Measurements from ENCODE around the gene NEIL3.

DNA sequence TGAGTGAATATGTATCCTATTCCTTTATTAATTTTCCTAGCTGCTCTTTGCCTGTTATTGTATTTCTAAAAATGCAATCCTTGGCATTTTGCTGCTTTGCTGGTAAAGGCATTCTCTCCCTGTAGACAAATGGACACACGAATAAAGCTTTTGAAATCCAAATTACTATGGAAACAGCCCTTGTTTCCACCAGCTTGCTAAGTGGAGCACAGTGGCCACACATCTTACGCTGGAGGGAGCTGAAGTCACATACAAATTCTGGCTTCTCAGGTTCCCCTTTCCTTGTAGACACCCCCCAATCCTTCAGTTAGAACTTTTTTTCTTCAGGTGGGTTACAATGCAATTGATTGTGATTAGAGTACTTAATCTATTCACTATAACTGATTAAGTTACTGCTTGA lies 66.3 kb downstream of the NEIL3 start:
- TF ChIP-seq, protein P1, sequence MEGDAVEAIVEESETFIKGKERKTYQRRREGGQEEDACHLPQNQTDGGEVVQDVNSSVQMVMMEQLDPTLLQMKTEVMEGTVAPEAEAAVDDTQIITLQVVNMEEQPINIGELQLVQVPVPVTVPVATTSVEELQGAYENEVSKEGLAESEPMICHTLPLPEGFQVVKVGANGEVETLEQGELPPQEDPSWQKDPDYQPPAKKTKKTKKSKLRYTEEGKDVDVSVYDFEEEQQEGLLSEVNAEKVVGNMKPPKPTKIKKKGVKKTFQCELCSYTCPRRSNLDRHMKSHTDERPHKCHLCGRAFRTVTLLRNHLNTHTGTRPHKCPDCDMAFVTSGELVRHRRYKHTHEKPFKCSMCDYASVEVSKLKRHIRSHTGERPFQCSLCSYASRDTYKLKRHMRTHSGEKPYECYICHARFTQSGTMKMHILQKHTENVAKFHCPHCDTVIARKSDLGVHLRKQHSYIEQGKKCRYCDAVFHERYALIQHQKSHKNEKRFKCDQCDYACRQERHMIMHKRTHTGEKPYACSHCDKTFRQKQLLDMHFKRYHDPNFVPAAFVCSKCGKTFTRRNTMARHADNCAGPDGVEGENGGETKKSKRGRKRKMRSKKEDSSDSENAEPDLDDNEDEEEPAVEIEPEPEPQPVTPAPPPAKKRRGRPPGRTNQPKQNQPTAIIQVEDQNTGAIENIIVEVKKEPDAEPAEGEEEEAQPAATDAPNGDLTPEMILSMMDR (IDR thresholded peaks at IDR 0.05): no peak
- TF ChIP-seq EP300 (IDR thresholded peaks at IDR 0.05): no peak
